Neuronal stem cell (in vitro differentiated cells): ENCODE results near the gene DCDC2C.

Experiments
- DNase-seq: peaks from one replicate; pipeline ENCODE4 v3.0.0-alpha.2; 2013; ENCODE audit warnings: low spot score
- H2AFZ ChIP-seq: one replicate; pipeline ENCODE4 v1.6.1; 2013; ENCODE audit warnings: mild to moderate bottlenecking, low read length, inconsistent platforms
- H2AK5ac ChIP-seq: 2 replicates; pipeline ENCODE4 v1.6.1; 2013; ENCODE audit warnings: low read depth, mild to moderate bottlenecking, inconsistent platforms, low read length, moderate library complexity, mixed read lengths
- H2BK120ac ChIP-seq: 2 replicates; pipeline ENCODE4 v1.6.1; 2013; ENCODE audit warnings: low read depth, mild to moderate bottlenecking, inconsistent platforms, low read length, moderate library complexity, mixed read lengths
- H2BK12ac ChIP-seq: one replicate; pipeline ENCODE4 v1.6.1; 2013; ENCODE audit warnings: low read length, inconsistent platforms
- H2BK15ac ChIP-seq: 2 replicates; pipeline ENCODE4 v1.6.1; 2013; ENCODE audit warnings: mild to moderate bottlenecking, low read length, inconsistent platforms, mixed read lengths
- H2BK5ac ChIP-seq: one replicate; pipeline ENCODE4 v1.6.1; 2013; ENCODE audit warnings: inconsistent platforms, mild to moderate bottlenecking, low read length, moderate library complexity
- H3K14ac ChIP-seq: one replicate; pipeline ENCODE4 v1.6.1; 2013; ENCODE audit warnings: low read length, inconsistent platforms
- H3K18ac ChIP-seq: 2 replicates; pipeline ENCODE4 v1.6.1; 2013; ENCODE audit warnings: low read length, inconsistent platforms
- H3K23ac ChIP-seq: 2 replicates; pipeline ENCODE4 v1.6.1; 2013; ENCODE audit warnings: low read depth, mild to moderate bottlenecking, mixed read lengths, low read length, inconsistent platforms; ENCODE audit not compliant: poor library complexity
- H3K27ac ChIP-seq: replicated peaks from 3 replicates; pipeline ENCODE4 v1.5.1; 2013; ENCODE audit warnings: low read length, inconsistent platforms
- H3K27me3 ChIP-seq, 3 experiments: 2 replicates each; pipeline ENCODE4 v1.6.1; 2013; ENCODE audit warnings: low read length in 3 of 3, mild to moderate bottlenecking in 2 of 3, inconsistent platforms in 1 of 3, low read depth in 1 of 3, mixed read lengths in 1 of 3, moderate library complexity in 1 of 3; ENCODE audit not compliant: control insufficient read depth in 3 of 3, insufficient read depth in 3 of 3
- H3K36me3 ChIP-seq, 2 donors: replicated peaks in 1 of 2; 2 replicates each; pipeline ENCODE4 v1.6.1; 2013; ENCODE audit warnings: low read length in 2 of 2; ENCODE audit not compliant: control insufficient read depth in 2 of 2, insufficient read depth in 2 of 2
- H3K4ac ChIP-seq: 2 replicates; pipeline ENCODE4 v1.6.1; 2013; ENCODE audit warnings: inconsistent platforms, mild to moderate bottlenecking, low read length, moderate library complexity
- H3K4me1 ChIP-seq, 2 donors: 1 replicate in 1 of 2; 2 replicates in 1 of 2; pipeline ENCODE4 v1.6.1; 2013; ENCODE audit warnings: low read length in 2 of 2, low read depth in 1 of 2; ENCODE audit not compliant: control insufficient read depth in 2 of 2, insufficient read depth in 1 of 2
- H3K4me2 ChIP-seq: one replicate; pipeline ENCODE4 v1.6.1; 2013; ENCODE audit warnings: mild to moderate bottlenecking, low read length, inconsistent platforms; ENCODE audit not compliant: insufficient read depth, poor library complexity, severe bottlenecking
- H3K4me3 ChIP-seq, 2 donors: 2 replicates each; pipeline ENCODE4 v1.5.1; 2013; ENCODE audit warnings: low read length in 2 of 2, mild to moderate bottlenecking in 2 of 2, inconsistent platforms in 1 of 2, moderate library complexity in 1 of 2
- H3K79me1 ChIP-seq: one replicate; pipeline ENCODE4 v1.6.1; 2013; ENCODE audit warnings: low read depth, mild to moderate bottlenecking, inconsistent platforms, low read length, moderate library complexity
- H3K9ac ChIP-seq: one replicate; pipeline ENCODE4 v1.6.1; 2013; ENCODE audit warnings: mild to moderate bottlenecking, low read depth, low read length, inconsistent platforms; ENCODE audit not compliant: poor library complexity
- H3K9me3 ChIP-seq, 2 donors: replicated peaks in 1 of 2; 2 replicates each; pipeline versions ENCODE3 to v1.6.1; 2013; ENCODE audit warnings: low read length in 2 of 2, mild to moderate bottlenecking in 2 of 2, inconsistent platforms in 1 of 2, low read depth in 1 of 2, mixed read lengths in 1 of 2, moderate library complexity in 1 of 2; ENCODE audit not compliant: control insufficient read depth in 2 of 2, insufficient read depth in 1 of 2
- H4K8ac ChIP-seq: one replicate; pipeline ENCODE4 v1.6.1; 2013; ENCODE audit warnings: low read depth, mild to moderate bottlenecking, inconsistent platforms, low read length, moderate library complexity
- H4K91ac ChIP-seq: one replicate; pipeline ENCODE4 v1.6.1; 2013; ENCODE audit warnings: low read length, low read depth, mild to moderate bottlenecking, inconsistent platforms; ENCODE audit not compliant: poor library complexity
- WGBS, 2 donors: extraction: QIAGEN DNeasy Blood & Tissue Kit; methylation state at CpG; one replicate each; pipeline ENCODE4 v1.1.7; 2013; ENCODE audit warnings: missing lambda C conversion rate in 2 of 2, mixed read lengths in 1 of 2; ENCODE audit not compliant: insufficient read length in 2 of 2, insufficient replicate concordance in 1 of 2; ENCODE audit errors: extremely low coverage in 2 of 2; 5-methylcytosine and 5-hydroxymethylcytosine counted together

DCDC2C gene

GRCh38 chr2:3725002-3725401 lies 21.6 kb downstream of the DCDC2C start:
- Histone ChIP-seq H3K23ac (no peak overlapping the region), H4K91ac (no peak overlapping the region), H4K8ac (no peak overlapping the region), H2BK120ac (no peak overlapping the region), H3K9ac (no peak overlapping the region), H3K4me1 (peaks cover 0 to 6% of the 10 kb centered on the region in 2 donors), H3K4ac (no peak overlapping the region), H3K18ac (no peak overlapping the region), H2BK12ac (no peak overlapping the region), H3K4me2 (no peak overlapping the region), H3K27ac (no peak overlapping the region), H2AFZ (no peak overlapping the region), H2AK5ac (peak overlapping the region; percentile 31), H3K14ac (no peak overlapping the region), H3K9me3 (peaks cover 0 to 3% of the 10 kb centered on the region in 2 donors), H3K4me3 (no peak overlapping the region), H3K79me1 (no peaks in the 10 kb centered on the region), H2BK5ac (no peak overlapping the region), H2BK15ac (peak overlapping the region; percentile 17), H3K27me3 (peaks cover 0 to 6% (median 0%) of the 10 kb centered on the region in 3 experiments), H3K36me3 (no peaks in the 10 kb centered on the region)
- WGBS, 2 donors = no CpG with 5 or more reads among the region's 11 CpGs
- DNase-seq = no peak

GRCh38 chr2:3725458-3726250 lies 22.3 kb downstream of the DCDC2C start:
- H2BK5ac ChIP-seq = no peak overlapping the region
- H4K91ac ChIP-seq = no peak overlapping the region

GRCh38 chr2:3726511-3726910 lies 23.1 kb downstream of the DCDC2C start:
- no peak overlapping the region for H2AK5ac ChIP-seq
- no peak overlapping the region for H2BK120ac ChIP-seq
- H3K23ac ChIP-seq = no peak overlapping the region
- H3K27ac ChIP-seq = no peak overlapping the region
- no peak overlapping the region for H3K14ac ChIP-seq
- no peak overlapping the region for H3K4me3 ChIP-seq
- H2BK12ac ChIP-seq = no peak overlapping the region
- H3K9ac ChIP-seq = no peak overlapping the region
- no peak overlapping the region for H3K4me2 ChIP-seq
- no peak overlapping the region for H3K18ac ChIP-seq
- H2BK5ac ChIP-seq = no peak overlapping the region
- H3K79me1 ChIP-seq = no peaks in the 10 kb centered on the region
- peaks cover 0 to 6% (median 0%) of the 10 kb centered on the region in 3 experiments for H3K27me3 ChIP-seq
- no peak overlapping the region for H2AFZ ChIP-seq
- no peak overlapping the region for H4K91ac ChIP-seq
- H3K4ac ChIP-seq = no peak overlapping the region
- no peaks in the 10 kb centered on the region for H3K36me3 ChIP-seq
- peak overlapping the region; percentile 11 for H2BK15ac ChIP-seq
- no CpG with 5 or more reads among the region's 10 CpGs for WGBS, 2 donors
- no peak overlapping the region for H4K8ac ChIP-seq
- no peaks in the 10 kb centered on the region for H3K9me3 ChIP-seq
- no peak for DNase-seq
- H3K4me1 ChIP-seq = peaks cover 0 to 6% of the 10 kb centered on the region in 2 donors

More at GRCh38 chr2:3725458-3726250, 22.3 kb downstream of the DCDC2C start:
- H2AFZ ChIP-seq = no peak overlapping the region
- H3K27me3 ChIP-seq = peaks cover 0 to 6% (median 0%) of the 10 kb centered on the region in 3 experiments
- H4K8ac ChIP-seq = no peak overlapping the region
- no peak overlapping the region for H3K14ac ChIP-seq
- H3K4me1 ChIP-seq = peaks cover 0 to 6% of the 10 kb centered on the region in 2 donors
- no peak overlapping the region for H3K9ac ChIP-seq
- H3K4ac ChIP-seq = no peak overlapping the region
- WGBS, 2 donors = no CpG with 5 or more reads among the region's 23 CpGs
- DNase-seq = no peak
- peak overlapping the region; percentile 13 for H3K18ac ChIP-seq
- peak overlapping the region; percentile 11 for H2BK15ac ChIP-seq
- no peak overlapping the region for H3K23ac ChIP-seq
- no peak overlapping the region for H2AK5ac ChIP-seq
- H3K27ac ChIP-seq = no peak overlapping the region
- no peak overlapping the region for H3K4me2 ChIP-seq
- no peaks in the 10 kb centered on the region for H3K36me3 ChIP-seq
- no peaks in the 10 kb centered on the region for H3K79me1 ChIP-seq
- peaks cover 0 to 3% of the 10 kb centered on the region in 2 donors for H3K9me3 ChIP-seq
- H2BK120ac ChIP-seq = no peak overlapping the region
- no peak overlapping the region for H2BK12ac ChIP-seq
- H3K4me3 ChIP-seq = no peak overlapping the region

GRCh38 chr2:3727397-3728045 lies 24.1 kb downstream of the DCDC2C start:
- no peak overlapping the region for H3K23ac ChIP-seq
- no peak overlapping the region for H3K14ac ChIP-seq
- H3K4me2 ChIP-seq = no peak overlapping the region
- H2BK5ac ChIP-seq = no peak overlapping the region
- H3K4ac ChIP-seq = no peak overlapping the region
- no peaks in the 10 kb centered on the region for H3K36me3 ChIP-seq
- no peaks in the 10 kb centered on the region for H3K9me3 ChIP-seq
- no peak overlapping the region for H4K8ac ChIP-seq
- H3K79me1 ChIP-seq = no peaks in the 10 kb centered on the region
- H2BK12ac ChIP-seq = no peak overlapping the region
- peak; percentile 6 for DNase-seq
- no peak overlapping the region for H3K4me3 ChIP-seq
- H3K27me3 ChIP-seq = peaks cover 0 to 6% (median 0%) of the 10 kb centered on the region in 3 experiments
- H3K4me1 ChIP-seq = peaks cover 0 to 6% of the 10 kb centered on the region in 2 donors
- H3K27ac ChIP-seq = no peak overlapping the region
- peak overlapping the region; percentile 85 for H2AFZ ChIP-seq
- H4K91ac ChIP-seq = no peak overlapping the region
- WGBS, 2 donors = no CpG with 5 or more reads among the region's 12 CpGs
- peak overlapping the region; percentile 53 for H3K18ac ChIP-seq
- H3K9ac ChIP-seq = no peak overlapping the region
- no peak overlapping the region for H2BK15ac ChIP-seq
- H2AK5ac ChIP-seq = no peak overlapping the region
- no peak overlapping the region for H2BK120ac ChIP-seq
